GM18508 (cell line): ENCODE measurements around the gene QARS1.

Experiments
- ATAC-seq: cut with Tn5 transposase; IDR thresholded peaks from one replicate; pipeline ENCODE4 v1.9.1; 2021; ENCODE audit warnings: moderate number of reproducible peaks; ENCODE audit not compliant: insufficient read depth, unreplicated experiment

QARS1 gene

DNA sequence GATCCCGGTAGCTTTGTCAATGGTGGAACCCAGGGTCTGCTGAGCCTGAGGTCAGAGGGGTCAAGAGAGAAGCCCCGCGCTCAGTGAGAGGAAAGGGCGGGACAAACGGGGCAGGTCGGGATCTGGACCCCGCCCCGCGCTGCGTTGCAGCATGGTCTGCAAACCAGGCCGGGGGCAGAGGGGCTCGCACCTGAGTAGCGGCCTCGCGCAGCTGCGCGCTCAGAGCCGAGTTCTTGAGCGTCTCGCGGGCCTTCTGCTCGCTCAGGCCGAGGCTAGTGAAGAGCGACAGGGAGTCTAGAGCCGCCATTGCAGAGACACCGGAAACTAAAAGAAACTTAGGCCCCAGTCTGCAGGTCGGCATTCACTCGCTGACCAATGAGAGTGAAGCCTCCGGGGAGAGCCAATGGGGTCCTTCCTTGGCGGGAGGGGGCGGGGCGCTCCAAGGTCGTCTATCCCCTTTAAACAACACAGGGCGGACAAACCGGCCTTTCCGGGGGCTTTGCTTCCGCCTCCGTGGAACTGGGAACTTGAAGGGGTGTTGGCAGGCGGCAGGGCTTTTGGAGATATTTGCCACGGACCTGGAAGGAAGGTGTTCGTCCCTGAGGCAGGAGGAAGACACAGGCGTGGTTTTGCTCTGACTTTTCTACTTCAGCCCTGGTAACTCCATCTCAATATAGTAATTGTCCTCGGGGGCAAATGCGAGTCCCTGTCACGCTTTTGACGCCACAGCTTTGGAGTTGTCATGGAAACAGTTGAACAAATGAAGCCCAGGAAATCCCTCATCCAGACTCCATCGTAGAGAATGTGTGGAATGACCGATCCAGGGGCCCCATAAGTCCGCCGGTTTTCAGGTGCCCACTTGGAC, at the start of gene QARS1:
QARS1 (minus strand) TSS at position 331 of the 865 bp plus-strand sequence; CDS start at position 307, 24 bp downstream.
- no peak for ATAC-seq

- no peak for ATAC-seq
Measured at GRCh38 chr3:49153349-49153912, 48.9 kb upstream of the QARS1 start.

DNA sequence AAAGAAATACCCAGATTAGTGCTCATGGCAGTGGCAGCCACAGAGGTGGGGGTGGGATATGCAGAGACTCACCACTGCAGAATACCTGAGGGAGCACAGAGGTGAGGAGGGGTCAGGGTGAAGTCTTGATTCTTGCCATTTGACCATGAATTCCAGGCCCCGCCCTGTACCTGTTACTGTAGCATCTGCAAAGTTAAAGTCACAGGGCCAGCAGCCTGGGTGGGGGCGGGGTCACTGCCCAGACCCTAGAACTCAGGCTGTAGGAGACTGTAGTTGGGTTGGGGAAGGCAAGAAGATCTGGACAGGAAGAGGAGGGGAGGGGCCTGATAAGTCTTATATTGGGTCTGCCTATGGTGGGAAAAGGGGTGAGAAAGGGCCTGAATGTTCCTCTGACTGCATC, 47.1 kb upstream of the QARS1 start:
- ATAC-seq, result no peak

DNA sequence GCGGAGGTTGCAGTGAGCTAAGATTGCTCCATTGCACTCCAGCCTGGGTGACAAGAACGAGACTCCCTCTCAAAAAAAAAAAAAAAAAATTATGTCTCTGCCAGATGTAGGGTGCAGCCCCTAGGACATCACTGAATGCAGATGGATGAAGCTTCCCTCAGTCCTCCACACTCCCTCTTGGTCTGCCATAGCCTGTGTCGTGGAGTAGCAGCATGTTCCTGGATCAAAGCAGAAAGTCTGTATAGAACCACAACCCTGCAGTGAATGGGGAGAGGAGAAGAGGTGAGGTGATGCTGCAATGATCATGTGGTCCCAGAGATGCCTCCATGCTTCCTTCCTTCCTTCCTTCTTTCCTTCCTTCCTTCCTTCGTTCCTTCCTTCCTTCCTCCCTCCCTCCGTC, 43.6 kb upstream of the QARS1 start:
- no peak for ATAC-seq

DNA sequence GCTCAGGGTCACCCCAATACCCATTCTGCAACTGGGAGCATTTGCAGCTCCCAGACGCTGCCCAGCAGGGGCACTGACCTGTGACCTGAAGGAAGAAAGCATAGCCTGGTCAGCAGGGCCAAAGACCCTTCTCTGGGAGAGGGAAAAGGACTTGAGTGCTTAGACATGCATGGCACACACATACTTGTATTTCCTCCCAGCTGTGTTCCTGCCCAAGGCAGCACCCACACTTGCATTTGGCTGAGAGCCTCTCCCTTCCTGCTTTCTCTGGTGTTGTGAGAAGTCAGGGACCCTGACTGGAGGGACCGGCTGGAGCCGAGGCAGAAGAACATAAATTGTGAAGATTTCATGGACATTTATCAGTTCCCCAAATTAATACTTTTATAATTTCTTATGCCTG, 35.5 kb upstream of the QARS1 start:
- no peak for ATAC-seq

- no peak for ATAC-seq
Measured at GRCh38 chr3:49135499-49135898, 30.9 kb upstream of the QARS1 start.

DNA sequence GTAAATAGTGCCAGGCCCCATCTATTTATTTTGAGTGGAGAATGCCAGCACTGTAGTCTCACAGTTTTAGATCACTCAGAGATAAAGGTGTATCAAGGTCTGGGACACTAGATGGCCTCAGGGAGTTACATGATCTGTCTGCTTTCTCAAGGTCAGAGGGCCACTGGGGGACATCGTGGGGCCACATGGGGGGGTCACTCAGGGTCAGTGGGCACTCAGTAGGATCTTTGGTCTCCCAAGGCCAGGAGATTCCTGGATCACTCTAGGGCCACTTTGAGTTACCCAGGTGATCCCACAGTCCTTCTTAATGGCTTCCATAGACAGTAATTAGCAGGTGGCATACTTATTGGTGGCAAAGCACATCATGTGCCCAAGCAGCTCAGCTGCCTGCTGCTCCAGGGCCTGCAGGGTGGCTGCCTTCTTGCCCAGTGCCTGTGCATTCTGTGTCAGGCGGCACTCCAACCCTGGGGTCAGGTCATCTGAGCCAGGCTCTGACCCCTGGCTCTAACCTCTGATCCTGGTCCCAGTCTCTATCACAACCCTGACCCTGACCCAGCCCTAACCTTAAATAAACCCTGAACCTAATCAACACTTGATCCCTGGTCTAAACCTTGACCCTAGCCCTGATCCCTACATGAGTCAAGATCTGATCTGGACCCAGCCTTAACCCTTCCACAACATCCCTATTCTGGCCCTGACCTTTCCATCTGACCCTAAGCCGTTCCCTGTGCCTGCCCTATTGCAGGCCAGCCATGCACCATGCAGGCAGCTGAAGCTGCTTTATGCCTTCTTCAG, 30.1 kb upstream of the QARS1 start:
- ATAC-seq, result no peak

GRCh38 chr3:49133226-49133951, 28.8 kb upstream of the QARS1 start:
- ATAC-seq, result no peak

DNA sequence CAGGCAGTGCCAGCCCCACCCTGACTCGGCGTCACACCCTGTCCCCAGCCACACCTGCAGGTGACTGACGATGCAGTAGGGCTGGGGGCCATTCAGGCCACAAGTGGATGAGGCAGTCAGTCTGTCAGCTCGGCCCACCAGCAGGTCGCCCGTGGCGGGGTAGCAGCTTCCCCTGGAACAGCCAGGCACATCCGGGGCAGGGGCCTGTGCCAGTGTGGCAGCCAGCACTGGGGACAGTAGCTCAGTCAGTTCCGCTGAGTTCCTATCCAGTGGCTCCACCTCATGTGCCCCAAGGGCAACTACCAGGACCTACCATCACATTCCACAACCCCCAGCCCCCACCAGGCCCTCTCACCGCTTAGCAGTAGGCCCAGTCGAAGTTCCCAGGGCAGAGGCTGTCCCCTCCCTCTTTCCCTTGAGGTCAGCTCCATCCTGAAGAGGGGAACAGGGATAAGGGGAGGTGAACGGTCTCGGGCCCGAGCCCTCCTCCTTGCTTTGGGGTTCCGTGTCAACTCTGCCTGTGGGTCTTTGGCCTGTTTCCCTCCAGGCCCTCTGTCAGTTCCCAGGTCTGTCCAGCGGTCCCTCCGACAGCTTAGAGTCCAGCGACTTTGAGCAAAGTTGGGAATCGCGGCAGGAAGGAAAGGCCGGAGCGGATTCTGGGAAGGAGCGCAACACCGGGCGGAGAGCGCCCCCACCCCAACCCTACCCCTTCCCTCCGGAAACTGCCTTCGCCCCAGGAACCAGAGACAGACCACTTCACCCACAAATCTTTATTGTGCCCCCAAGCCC, 28.1 kb upstream of the QARS1 start, which contains the start of gene LAMB2:
LAMB2 (minus strand) TSS at position 614 of the 789 bp plus-strand sequence; CDS start at position 431, 183 bp downstream.
- no peak for ATAC-seq

- no peak for ATAC-seq
Measured at GRCh38 chr3:49132073-49132436, 27.5 kb upstream of the QARS1 start.

- no peak for ATAC-seq
Measured at GRCh38 chr3:49131576-49131975, 27.0 kb upstream of the QARS1 start.

- no peak for ATAC-seq
Measured at GRCh38 chr3:49131040-49131439, 26.5 kb upstream of the QARS1 start.

GRCh38 chr3:49124991-49125670, 20.6 kb upstream of the QARS1 start:
- no peak for ATAC-seq

- ATAC-seq, result no peak
Measured at GRCh38 chr3:49124203-49124602, 19.6 kb upstream of the QARS1 start.

- no peak for ATAC-seq
Measured at GRCh38 chr3:49123687-49124086, 19.1 kb upstream of the QARS1 start.

GRCh38 chr3:49122886-49123545, 18.5 kb upstream of the QARS1 start:
- no peak for ATAC-seq

GRCh38 chr3:49122451-49122850, 17.9 kb upstream of the QARS1 start:
- ATAC-seq, result no peak

GRCh38 chr3:49122022-49122421, 17.5 kb upstream of the QARS1 start:
- no peak for ATAC-seq
